Parathyroid adenoma (tissue), 2 donors: ENCODE results near the gene COL8A2.
A peak's percentile ranks its signal among the peaks of the same experiment; 100 is the strongest.

Experiments used
- H2AFZ ChIP-seq: fragments of 300-600 bp; sonication (generic); one replicate; pipeline ENCODE4 v1.7.0; 2017; ENCODE audit warnings: antibody characterized with exemption, mild to moderate bottlenecking
- H3K27ac ChIP-seq: fragments of 300-600 bp; sonication (generic); one replicate; pipeline ENCODE4 v1.7.0; 2017
- H3K27me3 ChIP-seq: fragments of 300-600 bp; sonication (generic); one replicate; pipeline ENCODE4 v1.7.0; 2017; ENCODE audit warnings: low read length; ENCODE audit not compliant: control insufficient read depth, insufficient read depth
- H3K36me3 ChIP-seq: fragments of 300-600 bp; sonication (generic); one replicate; pipeline ENCODE4 v1.7.0; 2017; ENCODE audit warnings: low read length; ENCODE audit not compliant: control insufficient read depth, insufficient read depth
- H3K4me1 ChIP-seq: fragments of 300-600 bp; sonication (generic); one replicate; pipeline ENCODE4 v1.7.0; 2017; ENCODE audit warnings: control low read depth
- H3K4me2 ChIP-seq: fragments of 300-600 bp; sonication (generic); one replicate; pipeline ENCODE4 v1.7.0; 2017; ENCODE audit warnings: low read length
- H3K4me3 ChIP-seq: fragments of 300-600 bp; sonication (generic); one replicate; pipeline ENCODE4 v1.7.0; 2017; ENCODE audit warnings: low read depth, low read length
- H3K79me2 ChIP-seq: fragments of 300-600 bp; sonication (generic); one replicate; pipeline ENCODE4 v1.7.0; 2017; ENCODE audit warnings: control low read depth
- H3K9ac ChIP-seq: fragments of 300-600 bp; sonication (generic); one replicate; pipeline ENCODE4 v1.7.0; 2017; ENCODE audit warnings: mild to moderate bottlenecking
- H3K9me3 ChIP-seq: fragments of 300-600 bp; sonication (generic); one replicate; pipeline ENCODE4 v1.7.0; 2017; ENCODE audit warnings: low read length; ENCODE audit not compliant: control insufficient read depth
- CTCF ChIP-seq: fragments of 300-600 bp; sonication (generic); IDR thresholded peaks from one replicate; pipeline ENCODE4 v1.7.0; 2017; ENCODE audit warnings: antibody characterized with exemption, mild to moderate bottlenecking
- donor health status: primary hyperparathyroidism.

The COL8A2 gene

GRCh38 chr1:36101546-36101945 is 23.5 kb downstream of the COL8A2 start:
- no peak overlapping the region for H2AFZ ChIP-seq
- no peaks in the 10 kb centered on the region for H3K79me2 ChIP-seq
- no peaks in the 10 kb centered on the region for H3K4me1 ChIP-seq
- TF ChIP-seq CTCF = no peak
- no peaks in the 10 kb centered on the region for H3K9me3 ChIP-seq
- H3K36me3 ChIP-seq = no peaks in the 10 kb centered on the region
- no peak overlapping the region for H3K9ac ChIP-seq
- no peak overlapping the region for H3K4me2 ChIP-seq
- H3K27me3 ChIP-seq = no peaks in the 10 kb centered on the region
- H3K27ac ChIP-seq = no peak overlapping the region
- H3K4me3 ChIP-seq = no peak overlapping the region

- no peak overlapping the region for H3K9ac ChIP-seq
These were observed 24.6 kb downstream of the COL8A2 start for GRCh38 chr1:36100376-36100775.

GRCh38 chr1:36099681-36100341 is 25.2 kb downstream of the COL8A2 start:
- no peaks in the 10 kb centered on the region for H3K4me1 ChIP-seq
- peak; percentile 70 for TF ChIP-seq CTCF
- no peak overlapping the region for H3K27ac ChIP-seq
- H3K4me3 ChIP-seq = no peak overlapping the region
- no peaks in the 10 kb centered on the region for H3K36me3 ChIP-seq
- no peak overlapping the region for H3K9ac ChIP-seq
- H3K4me2 ChIP-seq = peak overlapping the region; percentile 31
- H3K9me3 ChIP-seq = no peaks in the 10 kb centered on the region
- peak overlapping the region; percentile 38 for H2AFZ ChIP-seq
- no peaks in the 10 kb centered on the region for H3K27me3 ChIP-seq
- no peaks in the 10 kb centered on the region for H3K79me2 ChIP-seq

More at GRCh38 chr1:36100376-36100775, 24.6 kb downstream of the COL8A2 start:
- no peak for TF ChIP-seq CTCF
- Histone ChIP-seq H3K4me2 (no peak overlapping the region), H3K27ac (no peak overlapping the region), H3K79me2 (no peaks in the 10 kb centered on the region), H3K36me3 (no peaks in the 10 kb centered on the region), H3K9me3 (no peaks in the 10 kb centered on the region), H3K27me3 (no peaks in the 10 kb centered on the region), H3K4me1 (no peaks in the 10 kb centered on the region), H3K4me3 (no peak overlapping the region), H2AFZ (no peak overlapping the region)

GRCh38 chr1:36098650-36099365 is 26.2 kb downstream of the COL8A2 start:
- no peak overlapping the region for H3K9ac ChIP-seq
- no peaks in the 10 kb centered on the region for H3K9me3 ChIP-seq
- no peaks in the 10 kb centered on the region for H3K4me1 ChIP-seq
- no peaks in the 10 kb centered on the region for H3K79me2 ChIP-seq
- H3K27me3 ChIP-seq = no peaks in the 10 kb centered on the region
- H3K27ac ChIP-seq = no peak overlapping the region
- no peak overlapping the region for H2AFZ ChIP-seq
- TF ChIP-seq CTCF = no peak
- H3K36me3 ChIP-seq = no peaks in the 10 kb centered on the region
- no peak overlapping the region for H3K4me2 ChIP-seq
- no peak overlapping the region for H3K4me3 ChIP-seq
